Breast epithelium (tissue), 4 donors: ENCODE data around the gene HSF4. TPM values are rescaled to one million over a fixed set of nuclear protein-coding genes. Genes with fewer than 3 reads are reported as not detected.

ENCODE experiments used
- DNase-seq, 2 donors: peaks; one replicate each; pipeline ENCODE4 v3.0.0-alpha.2; 2019; ENCODE audit warnings: low spot score in 2 of 2
- H3K27ac ChIP-seq, 2 donors: fragments of 200-600 bp; sonication (generic) in 1 of 2; one replicate each; pipeline ENCODE4 v1.5.1; 2016 to 2019; ENCODE audit warnings: mild to moderate bottlenecking in 1 of 2
- H3K27me3 ChIP-seq, 2 donors: fragments of 200-600 bp; sonication (generic) in 1 of 2; one replicate each; pipeline versions ENCODE4 v1.5.1 to v1.6.0; 2017 to 2019; ENCODE audit warnings: control low read depth in 1 of 2, mild to moderate bottlenecking in 1 of 2
- H3K36me3 ChIP-seq: fragments of 200-600 bp; one replicate; pipeline ENCODE4 v1.5.1; 2019
- H3K4me1 ChIP-seq, 2 donors: fragments of 200-600 bp; sonication (generic); one replicate each; pipeline ENCODE4 v1.5.1; 2016 to 2019; ENCODE audit warnings: control low read depth in 1 of 2
- H3K4me3 ChIP-seq, 3 donors: fragments of 200-600 bp; sonication (generic); 1 replicate in 2 of 3; 2 replicates in 1 of 3; pipeline ENCODE4 v1.5.1; 2016 to 2019; ENCODE audit warnings: mild to moderate bottlenecking in 3 of 3, moderate library complexity in 2 of 3
- H3K9me3 ChIP-seq, 2 donors: fragments of 200-600 bp; sonication (generic) in 1 of 2; one replicate each; pipeline ENCODE4 v1.5.1; 2016 to 2019; ENCODE audit warnings: control low read depth in 1 of 2
- POLR2A ChIP-seq: fragments of 450-650 bp; IDR thresholded peaks from one replicate; pipeline ENCODE4 v1.6.1; 2016; ENCODE audit warnings: antibody characterized with exemption, mild to moderate bottlenecking, moderate library complexity
- POLR2AphosphoS5 ChIP-seq, 3 donors: sonication (generic); formaldehyde crosslinking; IDR thresholded peaks; one replicate each; pipeline ENCODE4 v1.6.1; 2017; ENCODE audit warnings: antibody characterized with exemption in 3 of 3
- intact Hi-C: fragments of 100-400 bp; cut with DNase I; formaldehyde crosslinking; loops from one replicate; pipeline ENCODE4 v1.15.1; 2023; ENCODE audit warnings: low total_unique reads
- total RNA-seq, 3 donors: library from RNA; depleted of rRNA; stranded (reverse); fragments of >200 nt; gene quantifications; one replicate each; pipeline ENCODE4 v1.1.0, GENCODE V29; 2016
- TF ChIP-seq, protein P1 (sequence below), 3 donors: fragments of 450-650 bp; IDR thresholded peaks; one replicate each; pipeline ENCODE4 v1.5.1; 2016 to 2017; ENCODE audit warnings: antibody characterized with exemption in 3 of 3, mild to moderate bottlenecking in 3 of 3, moderate library complexity in 3 of 3

Gene HSF4
- total RNA-seq, 3 donors from 2014 or later = 46.9 to 113 (median 62.5) TPM

- peak within 1 kb of the TSS; percentile 69 to 70 for H3K27ac ChIP-seq
Measured at GRCh38 chr16:67191995-67192681, 27.6 kb downstream of the HSF4 start, which contains the start of gene E2F4. E2F4 (plus strand) TSS chr16:67192155; CDS start chr16:67192228, 73 bp downstream.

GRCh38 chr16:67192781-67193361, 28.3 kb downstream of the HSF4 start:
- H3K4me3 ChIP-seq = peak overlapping the region; percentile 85 to 94 (median 93)
- H3K4me1 ChIP-seq = peaks cover 5 to 17% of the 10 kb centered on the region in 2 donors
- no peaks in the 10 kb centered on the region for H3K9me3 ChIP-seq
- TF ChIP-seq, protein P1, sequence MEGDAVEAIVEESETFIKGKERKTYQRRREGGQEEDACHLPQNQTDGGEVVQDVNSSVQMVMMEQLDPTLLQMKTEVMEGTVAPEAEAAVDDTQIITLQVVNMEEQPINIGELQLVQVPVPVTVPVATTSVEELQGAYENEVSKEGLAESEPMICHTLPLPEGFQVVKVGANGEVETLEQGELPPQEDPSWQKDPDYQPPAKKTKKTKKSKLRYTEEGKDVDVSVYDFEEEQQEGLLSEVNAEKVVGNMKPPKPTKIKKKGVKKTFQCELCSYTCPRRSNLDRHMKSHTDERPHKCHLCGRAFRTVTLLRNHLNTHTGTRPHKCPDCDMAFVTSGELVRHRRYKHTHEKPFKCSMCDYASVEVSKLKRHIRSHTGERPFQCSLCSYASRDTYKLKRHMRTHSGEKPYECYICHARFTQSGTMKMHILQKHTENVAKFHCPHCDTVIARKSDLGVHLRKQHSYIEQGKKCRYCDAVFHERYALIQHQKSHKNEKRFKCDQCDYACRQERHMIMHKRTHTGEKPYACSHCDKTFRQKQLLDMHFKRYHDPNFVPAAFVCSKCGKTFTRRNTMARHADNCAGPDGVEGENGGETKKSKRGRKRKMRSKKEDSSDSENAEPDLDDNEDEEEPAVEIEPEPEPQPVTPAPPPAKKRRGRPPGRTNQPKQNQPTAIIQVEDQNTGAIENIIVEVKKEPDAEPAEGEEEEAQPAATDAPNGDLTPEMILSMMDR (IDR thresholded peaks at IDR 0.05) = no peak
- TF ChIP-seq POLR2A (no peak), POLR2AphosphoS5 (IDR thresholded peaks at IDR 0.05) (no peak)
- H3K27ac ChIP-seq = peak overlapping the region in 1 of 2 donors; percentile 69
- intact Hi-C loops = no loop called here
- DNase-seq = no peak
- no peaks in the 10 kb centered on the region for H3K27me3 ChIP-seq
- no peaks in the 10 kb centered on the region for H3K36me3 ChIP-seq

More at GRCh38 chr16:67191995-67192681, 27.6 kb downstream of the HSF4 start, which contains the start of gene E2F4:
- peaks cover 5 to 15% of the 10 kb centered on the region in 2 donors for H3K4me1 ChIP-seq
- TF ChIP-seq POLR2AphosphoS5 (IDR thresholded peaks at IDR 0.05) (peak; percentile 74 to 84 (median 84)), POLR2A (no peak)
- TF ChIP-seq, protein P1 (IDR thresholded peaks at IDR 0.05) = no peak
- H3K4me3 ChIP-seq = peak within 1 kb of the TSS; percentile 85 to 94 (median 93)
- H3K9me3 ChIP-seq = no peaks in the 10 kb centered on the region
- DNase-seq = peak; percentile 85 to 90
- intact Hi-C loops = no loop called here
- no peaks in the 10 kb centered on the region for H3K36me3 ChIP-seq
- no peaks in the 10 kb centered on the region for H3K27me3 ChIP-seq

GRCh38 chr16:67193536-67193935, 29.0 kb downstream of the HSF4 start:
- Histone ChIP-seq H3K36me3 (no peaks in the 10 kb centered on the region), H3K9me3 (no peaks in the 10 kb centered on the region), H3K27me3 (no peaks in the 10 kb centered on the region), H3K4me3 (peak overlapping the region; percentile 85 to 94 (median 93)), H3K27ac (no peak overlapping the region), H3K4me1 (peaks cover 5 to 24% of the 10 kb centered on the region in 2 donors)
- no peak for TF ChIP-seq POLR2A
- no peak for TF ChIP-seq POLR2AphosphoS5 (IDR thresholded peaks at IDR 0.05)
- TF ChIP-seq, protein P1 (IDR thresholded peaks at IDR 0.05) = no peak
- DNase-seq = no peak
- intact Hi-C loops = no loop called here

GRCh38 chr16:67194260-67194659, 29.7 kb downstream of the HSF4 start:
- peaks cover 5 to 26% of the 10 kb centered on the region in 2 donors for H3K4me1 ChIP-seq
- no peaks in the 10 kb centered on the region for H3K9me3 ChIP-seq
- TF ChIP-seq POLR2AphosphoS5 (IDR thresholded peaks at IDR 0.05) = no peak
- no peaks in the 10 kb centered on the region for H3K36me3 ChIP-seq
- no peaks in the 10 kb centered on the region for H3K27me3 ChIP-seq
- intact Hi-C loops = no loop called here
- no peak overlapping the region for H3K4me3 ChIP-seq
- no peak overlapping the region for H3K27ac ChIP-seq
- DNase-seq = no peak

- no peak for TF ChIP-seq POLR2AphosphoS5 (IDR thresholded peaks at IDR 0.05)
- TF ChIP-seq, protein P1 (IDR thresholded peaks at IDR 0.05) = no peak
- no peak for TF ChIP-seq POLR2A
- no peaks in the 10 kb centered on the region for H3K27me3 ChIP-seq
- H3K4me3 ChIP-seq = no peak overlapping the region
- no peak for DNase-seq
- intact Hi-C loops = no loop called here
- no peaks in the 10 kb centered on the region for H3K36me3 ChIP-seq
- H3K4me1 ChIP-seq = peaks cover 5 to 26% of the 10 kb centered on the region in 2 donors
- no peaks in the 10 kb centered on the region for H3K9me3 ChIP-seq
- H3K27ac ChIP-seq = no peak overlapping the region
Measured at GRCh38 chr16:67195676-67196075, 31.1 kb downstream of the HSF4 start.
